ENCODE results near the gene CFAP20DC. TPM values are rescaled to one million over a fixed set of nuclear protein-coding genes. Genes with fewer than 3 reads are reported as not detected.

The CFAP20DC gene
- total RNA-seq, 3 donors from 2014 or later (not counting 1 experiment from before 2014, with no cell fraction given), result 0.09 to 0.20 (median 0.18) TPM

- Histone ChIP-seq H3K27me3 (ENCODE audit: control insufficient read depth, insufficient read depth, low read length) (no peaks in the 10 kb centered on the region), H3K4me3 (ENCODE audit: low read length) (no peak overlapping the region), H3K36me3 (ENCODE audit: control insufficient read depth, insufficient read depth, low read length) (no peaks in the 10 kb centered on the region), H3K9me3 (ENCODE audit: control insufficient read depth, insufficient read depth, low read length) (no peaks in the 10 kb centered on the region), H3K4me1 (ENCODE audit: control insufficient read depth, insufficient read depth, low read length) (no peaks in the 10 kb centered on the region), H3K27ac (ENCODE audit: low read length) (no peak overlapping the region)
- H3K27me3 Mint-ChIP-seq (ENCODE audit: low read depth in 2 of 2), result peaks cover 0 to 3% of the 10 kb centered on the region in 2 donors
- intact Hi-C loops (cut with micrococcal nuclease), result no loop called here
- H3K36me3 Mint-ChIP-seq, result no peaks in the 10 kb centered on the region
- no peak for TF ChIP-seq CTCF (IDR thresholded peaks at IDR 0.05)
- ATAC-seq, result no peak
- no peak overlapping the region for H3K27ac Mint-ChIP-seq
- H3K4me3 Mint-ChIP-seq, result no peak overlapping the region
- H3K4me1 Mint-ChIP-seq, result peaks cover 0 to 5% of the 10 kb centered on the region in 2 donors
- WGBS (ENCODE audit: insufficient coverage), result 92% methylated on average over 2 of the region's 2 CpGs
- DNase-seq, result no peak
- no peaks in the 10 kb centered on the region for H3K9me3 Mint-ChIP-seq
Measured at GRCh38 chr3:58800032-58800431, 249.8 kb downstream of the CFAP20DC start.

GRCh38 chr3:58799271-58799670 is 250.6 kb downstream of the CFAP20DC start:
- no peak for ATAC-seq
- Mint-ChIP-seq H3K36me3 (no peaks in the 10 kb centered on the region), H3K4me1 (peaks cover 0 to 5% of the 10 kb centered on the region in 2 donors), H3K27me3 (ENCODE audit: low read depth in 2 of 2) (peaks cover 0 to 3% of the 10 kb centered on the region in 2 donors), H3K27ac (no peak overlapping the region), H3K9me3 (no peaks in the 10 kb centered on the region), H3K4me3 (no peak overlapping the region)
- Histone ChIP-seq H3K4me3 (ENCODE audit: low read length) (no peak overlapping the region), H3K36me3 (ENCODE audit: control insufficient read depth, insufficient read depth, low read length) (no peaks in the 10 kb centered on the region), H3K27me3 (ENCODE audit: control insufficient read depth, insufficient read depth, low read length) (no peaks in the 10 kb centered on the region), H3K4me1 (ENCODE audit: control insufficient read depth, insufficient read depth, low read length) (no peaks in the 10 kb centered on the region), H3K27ac (ENCODE audit: low read length) (no peak overlapping the region), H3K9me3 (ENCODE audit: control insufficient read depth, insufficient read depth, low read length) (no peaks in the 10 kb centered on the region)
- no peak for DNase-seq
- TF ChIP-seq CTCF (IDR thresholded peaks at IDR 0.05), result no peak
- intact Hi-C loops (cut with micrococcal nuclease), result no loop called here
- whole genome bisulfite sequencing (ENCODE audit: insufficient coverage), result 91% methylated on average over 2 of the region's 3 CpGs

DNA sequence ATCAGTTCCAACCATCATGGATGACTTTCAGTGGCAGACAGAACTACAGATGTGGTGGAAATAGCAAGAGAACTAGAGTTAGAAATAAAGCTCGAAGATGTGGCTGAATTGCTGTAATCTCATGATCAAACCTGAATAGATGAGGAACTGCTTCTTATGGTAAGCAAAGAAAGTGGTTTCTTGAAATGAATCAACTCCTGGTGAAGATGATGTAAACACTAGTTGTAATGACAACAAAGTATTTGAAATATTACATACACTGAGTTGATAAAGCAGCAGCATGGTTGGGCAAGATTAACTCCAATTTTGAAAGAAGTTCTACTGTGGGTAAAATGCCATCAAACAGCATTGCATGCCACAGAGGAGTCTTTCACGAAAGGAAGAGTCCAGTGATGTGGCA is 251.5 kb downstream of the CFAP20DC start:
- Mint-ChIP-seq H3K4me1 (peaks cover 0 to 5% of the 10 kb centered on the region in 2 donors), H3K9me3 (no peaks in the 10 kb centered on the region), H3K4me3 (no peak overlapping the region), H3K27me3 (ENCODE audit: low read depth in 2 of 2) (peaks cover 0 to 3% of the 10 kb centered on the region in 2 donors), H3K36me3 (no peaks in the 10 kb centered on the region), H3K27ac (no peak overlapping the region)
- H3K4me1 ChIP-seq (ENCODE audit: control insufficient read depth, insufficient read depth, low read length), result no peaks in the 10 kb centered on the region
- H3K27me3 ChIP-seq (ENCODE audit: control insufficient read depth, insufficient read depth, low read length), result no peaks in the 10 kb centered on the region
- no peak for TF ChIP-seq CTCF (IDR thresholded peaks at IDR 0.05)
- WGBS (ENCODE audit: insufficient coverage), result 59% methylated on average over 2 of the region's 2 CpGs
- no peaks in the 10 kb centered on the region for H3K36me3 ChIP-seq (ENCODE audit: control insufficient read depth, insufficient read depth, low read length)
- intact Hi-C loops (cut with micrococcal nuclease), result no loop called here
- H3K9me3 ChIP-seq (ENCODE audit: control insufficient read depth, insufficient read depth, low read length), result no peaks in the 10 kb centered on the region
- no peak for ATAC-seq
- no peak overlapping the region for H3K4me3 ChIP-seq (ENCODE audit: low read length)
- DNase-seq, result no peak
- no peak overlapping the region for H3K27ac ChIP-seq (ENCODE audit: low read length)

DNA sequence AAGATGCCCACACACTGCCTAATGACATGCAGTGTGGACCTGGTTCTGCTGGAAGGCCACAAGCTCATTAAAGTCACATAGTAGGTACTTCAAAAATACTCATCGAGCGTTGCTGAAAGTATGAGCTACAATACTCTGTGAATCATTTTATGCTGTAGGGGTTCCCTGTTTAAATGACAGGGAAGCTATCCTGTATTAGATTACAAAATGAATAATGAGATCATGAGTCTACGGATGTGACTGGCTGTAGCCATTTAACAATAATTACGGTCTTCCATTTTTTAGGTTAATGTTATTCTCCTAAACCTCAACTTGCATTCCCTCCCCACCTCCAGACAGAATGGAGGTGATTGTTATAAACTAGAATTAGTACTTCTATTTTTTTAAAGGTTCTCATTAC is 255.1 kb downstream of the CFAP20DC start:
- WGBS (ENCODE audit: insufficient coverage), result 89% methylated on average over 3 of the region's 4 CpGs
- TF ChIP-seq CTCF (IDR thresholded peaks at IDR 0.05), result no peak
- Mint-ChIP-seq H3K9me3 (peaks cover 0 to 2% of the 10 kb centered on the region in 2 donors), H3K27ac (no peak overlapping the region), H3K36me3 (no peaks in the 10 kb centered on the region), H3K27me3 (ENCODE audit: low read depth in 2 of 2) (peaks cover 0 to 6% of the 10 kb centered on the region in 2 donors), H3K4me1 (no peaks in the 10 kb centered on the region), H3K4me3 (no peak overlapping the region)
- intact Hi-C loops (cut with micrococcal nuclease), result no loop called here
- Histone ChIP-seq H3K4me3 (ENCODE audit: low read length) (no peak overlapping the region), H3K9me3 (ENCODE audit: control insufficient read depth, insufficient read depth, low read length) (no peaks in the 10 kb centered on the region), H3K27me3 (ENCODE audit: control insufficient read depth, insufficient read depth, low read length) (no peaks in the 10 kb centered on the region), H3K4me1 (ENCODE audit: control insufficient read depth, insufficient read depth, low read length) (no peaks in the 10 kb centered on the region), H3K36me3 (ENCODE audit: control insufficient read depth, insufficient read depth, low read length) (no peaks in the 10 kb centered on the region), H3K27ac (ENCODE audit: low read length) (no peak overlapping the region)
- DNase-seq (no peak), ATAC-seq (no peak)
